Esophagus squamous epithelium (tissue), 5 donors: ENCODE measurements around the gene L3MBTL3. TPM values are rescaled to one million over a fixed set of nuclear protein-coding genes. Genes with fewer than 3 reads are reported as not detected.

Source experiments
- DNase-seq: peaks from one replicate; lab custom pipeline; 2025; lab: John Stamatoyannopoulos, UW
- H3K27ac ChIP-seq, 4 donors: fragments of 200-600 bp; sonication (generic); one replicate each; pipeline ENCODE4 v1.5.1; 2016 to 2019; ENCODE audit warnings: mild to moderate bottlenecking in 1 of 4
- H3K27me3 ChIP-seq, 4 donors: fragments of 200-600 bp; sonication (generic); 1 replicate in 3 of 4; 2 replicates in 1 of 4; pipeline versions ENCODE4 v1.5.1 to v1.6.0; 2017 to 2021; ENCODE audit warnings: antibody characterized with exemption in 1 of 4
- H3K36me3 ChIP-seq, 3 donors: fragments of 200-600 bp; sonication (generic); one replicate each; pipeline ENCODE4 v1.5.1; 2016 to 2019
- H3K4me1 ChIP-seq, 3 donors: fragments of 200-600 bp; sonication (generic); one replicate each; pipeline ENCODE4 v1.5.1; 2017 to 2019
- H3K4me3 ChIP-seq, 4 donors: fragments of 200-600 bp; sonication (generic); 1 replicate in 3 of 4; 2 replicates in 1 of 4; pipeline ENCODE4 v1.5.1; 2016 to 2019; ENCODE audit warnings: mild to moderate bottlenecking in 2 of 4, moderate library complexity in 1 of 4
- H3K9me3 ChIP-seq, 3 donors: fragments of 200-600 bp; sonication (generic); one replicate each; pipeline ENCODE4 v1.5.1; 2016 to 2019
- POLR2A ChIP-seq, 4 donors: fragments of 450-650 bp; IDR thresholded peaks; one replicate each; pipeline ENCODE4 v1.6.1; 2017; ENCODE audit warnings: antibody characterized with exemption in 4 of 4, mild to moderate bottlenecking in 4 of 4, moderate library complexity in 3 of 4
- WGBS, 2 donors: methylation state at CpG; one replicate each; pipeline ENCODE4 v1.1.5; 2018; 5-methylcytosine and 5-hydroxymethylcytosine counted together
- intact Hi-C: fragments of 100-400 bp; cut with DNase I; formaldehyde crosslinking; loops from one replicate; pipeline ENCODE4 v1.15.0; 2022
- total RNA-seq, 4 donors: library from RNA; depleted of rRNA; stranded (reverse); fragments of >200 nt; gene quantifications; one replicate each; pipeline ENCODE4 v1.1.0, GENCODE V29; 2016
- TF ChIP-seq, protein P1 (sequence below), 6 experiments: fragments of 450-650 bp in 4 of 6; fragments of 200-600 bp in 2 of 6; sonication (generic) in 2 of 6; IDR thresholded peaks; one replicate each; pipeline ENCODE4 v1.5.1; 2016 to 2019; ENCODE audit warnings: antibody characterized with exemption in 6 of 6, mild to moderate bottlenecking in 4 of 6, moderate library complexity in 4 of 6
- donor health status: DM: yes; HTN: yes; CAD: no.

Gene L3MBTL3
- total RNA-seq, 4 donors from 2014 or later, result 1.2 to 5.3 (median 3.3) TPM

GRCh38 chr6:130055271-130055670 is 36.9 kb downstream of the L3MBTL3 start:
- TF ChIP-seq, protein P1, sequence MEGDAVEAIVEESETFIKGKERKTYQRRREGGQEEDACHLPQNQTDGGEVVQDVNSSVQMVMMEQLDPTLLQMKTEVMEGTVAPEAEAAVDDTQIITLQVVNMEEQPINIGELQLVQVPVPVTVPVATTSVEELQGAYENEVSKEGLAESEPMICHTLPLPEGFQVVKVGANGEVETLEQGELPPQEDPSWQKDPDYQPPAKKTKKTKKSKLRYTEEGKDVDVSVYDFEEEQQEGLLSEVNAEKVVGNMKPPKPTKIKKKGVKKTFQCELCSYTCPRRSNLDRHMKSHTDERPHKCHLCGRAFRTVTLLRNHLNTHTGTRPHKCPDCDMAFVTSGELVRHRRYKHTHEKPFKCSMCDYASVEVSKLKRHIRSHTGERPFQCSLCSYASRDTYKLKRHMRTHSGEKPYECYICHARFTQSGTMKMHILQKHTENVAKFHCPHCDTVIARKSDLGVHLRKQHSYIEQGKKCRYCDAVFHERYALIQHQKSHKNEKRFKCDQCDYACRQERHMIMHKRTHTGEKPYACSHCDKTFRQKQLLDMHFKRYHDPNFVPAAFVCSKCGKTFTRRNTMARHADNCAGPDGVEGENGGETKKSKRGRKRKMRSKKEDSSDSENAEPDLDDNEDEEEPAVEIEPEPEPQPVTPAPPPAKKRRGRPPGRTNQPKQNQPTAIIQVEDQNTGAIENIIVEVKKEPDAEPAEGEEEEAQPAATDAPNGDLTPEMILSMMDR (IDR thresholded peaks at IDR 0.05), result no peak
- no peak for TF ChIP-seq POLR2A (IDR thresholded peaks at IDR 0.05)
- WGBS, 2 donors, result 100% methylated on average over 1 of the region's 1 CpG; no CpG with 5 or more reads in 1 of the 2 donors
- Histone ChIP-seq H3K9me3 (no peaks in the 10 kb centered on the region), H3K4me3 (no peak overlapping the region), H3K4me1 (no peaks in the 10 kb centered on the region), H3K36me3 (peaks cover 0 to 75% (median 21%) of the 10 kb centered on the region in 3 donors), H3K27ac (no peak overlapping the region), H3K27me3 (no peaks in the 10 kb centered on the region)
- no peak for DNase-seq
- intact Hi-C loops, result no loop called here

DNA sequence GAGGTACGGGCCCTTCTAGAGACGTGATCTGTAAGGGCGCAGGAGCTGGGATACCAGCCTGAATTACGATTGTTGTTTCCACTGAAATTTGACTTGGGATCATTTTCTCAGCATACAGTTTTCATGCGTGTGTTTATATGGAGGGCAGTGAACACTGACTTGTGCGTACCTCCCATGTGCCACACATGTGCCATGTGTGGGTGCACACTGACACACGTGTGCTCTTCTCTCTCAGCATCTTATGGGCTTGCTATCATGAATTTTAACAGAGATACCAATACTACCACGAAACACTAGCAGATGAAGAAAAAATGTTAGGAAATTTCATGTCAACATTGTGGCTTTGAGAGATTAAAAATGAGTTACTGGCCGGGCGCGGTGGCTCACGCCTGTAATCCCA is 39.1 kb downstream of the L3MBTL3 start:
- TF ChIP-seq POLR2A (IDR thresholded peaks at IDR 0.05), result no peak
- TF ChIP-seq, protein P1 (IDR thresholded peaks at IDR 0.05), result no peak
- Histone ChIP-seq H3K4me3 (no peak overlapping the region), H3K27me3 (no peaks in the 10 kb centered on the region), H3K27ac (no peak overlapping the region), H3K36me3 (peaks cover 0 to 72% (median 15%) of the 10 kb centered on the region in 3 donors), H3K4me1 (no peaks in the 10 kb centered on the region), H3K9me3 (no peaks in the 10 kb centered on the region)
- intact Hi-C loops, result no loop called here
- WGBS, 2 donors, result 94% methylated on average over 8 to 12 of the region's 12 CpGs
- DNase-seq, result no peak

DNA sequence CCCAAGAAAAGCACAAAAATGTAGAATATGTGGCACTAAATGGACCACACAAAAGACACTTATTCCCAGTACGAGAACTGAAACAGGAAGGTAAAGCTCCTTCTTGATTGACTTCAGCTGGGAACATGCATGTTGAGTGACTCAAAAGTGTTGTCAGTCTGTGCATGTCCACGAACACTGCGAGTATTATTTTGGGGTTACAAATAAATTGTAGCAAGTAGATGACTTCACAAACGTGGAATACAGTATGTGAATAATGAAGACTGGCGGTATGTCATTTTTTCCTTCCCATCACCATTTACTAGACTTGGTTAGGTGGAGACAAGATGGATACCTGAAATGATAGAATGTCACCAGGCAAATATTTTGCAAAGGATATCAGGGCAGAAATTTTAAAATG is 45.4 kb downstream of the L3MBTL3 start:
- no peaks in the 10 kb centered on the region for H3K27me3 ChIP-seq
- no peak overlapping the region for H3K27ac ChIP-seq
- DNase-seq, result no peak
- H3K4me1 ChIP-seq, result no peaks in the 10 kb centered on the region
- TF ChIP-seq, protein P1 (IDR thresholded peaks at IDR 0.05), result no peak
- no peak for TF ChIP-seq POLR2A (IDR thresholded peaks at IDR 0.05)
- H3K9me3 ChIP-seq, result no peaks in the 10 kb centered on the region
- intact Hi-C loops, result no loop called here
- H3K4me3 ChIP-seq, result no peak overlapping the region
- WGBS, 2 donors, result 84 to 89% methylated on average over 5 of the region's 5 CpGs
- peaks cover 0 to 43% (median 0%) of the 10 kb centered on the region in 3 donors for H3K36me3 ChIP-seq

DNA sequence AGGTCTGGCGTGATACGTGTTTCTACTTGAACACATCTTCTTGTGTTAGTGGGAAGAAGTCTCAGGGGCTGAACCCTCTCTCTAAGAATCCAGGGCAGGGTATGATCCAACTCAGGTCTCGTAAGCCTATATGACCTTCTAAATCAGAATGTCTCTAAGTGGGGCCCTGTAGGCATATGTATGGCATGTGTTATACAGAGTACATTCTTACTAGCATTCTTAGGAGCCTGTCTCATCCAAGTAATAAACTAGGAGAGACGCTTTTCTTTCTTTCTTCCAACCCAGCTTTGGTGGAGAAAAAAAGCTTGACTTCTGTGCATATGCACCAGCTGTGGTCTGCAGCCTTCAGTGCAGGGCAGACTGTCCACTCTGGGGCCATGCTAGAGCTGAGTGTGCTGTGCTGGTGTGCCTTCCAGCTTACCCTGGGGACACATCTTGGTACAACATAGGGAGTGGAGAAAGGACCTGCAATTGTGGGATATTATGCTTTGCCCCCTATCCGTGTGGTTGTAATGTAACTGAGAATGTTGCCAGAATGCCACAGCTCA is 47.3 kb downstream of the L3MBTL3 start:
- TF ChIP-seq, protein P1 (IDR thresholded peaks at IDR 0.05), result no peak
- TF ChIP-seq POLR2A (IDR thresholded peaks at IDR 0.05), result no peak
- WGBS, 2 donors, result 94 to 95% methylated on average over 4 to 5 of the region's 5 CpGs
- Histone ChIP-seq H3K27me3 (no peaks in the 10 kb centered on the region), H3K9me3 (no peaks in the 10 kb centered on the region), H3K27ac (no peak overlapping the region), H3K4me1 (no peaks in the 10 kb centered on the region), H3K36me3 (peaks cover 0 to 43% (median 0%) of the 10 kb centered on the region in 3 donors), H3K4me3 (no peak overlapping the region)
- no peak for DNase-seq
- intact Hi-C loops, result no loop called here

DNA sequence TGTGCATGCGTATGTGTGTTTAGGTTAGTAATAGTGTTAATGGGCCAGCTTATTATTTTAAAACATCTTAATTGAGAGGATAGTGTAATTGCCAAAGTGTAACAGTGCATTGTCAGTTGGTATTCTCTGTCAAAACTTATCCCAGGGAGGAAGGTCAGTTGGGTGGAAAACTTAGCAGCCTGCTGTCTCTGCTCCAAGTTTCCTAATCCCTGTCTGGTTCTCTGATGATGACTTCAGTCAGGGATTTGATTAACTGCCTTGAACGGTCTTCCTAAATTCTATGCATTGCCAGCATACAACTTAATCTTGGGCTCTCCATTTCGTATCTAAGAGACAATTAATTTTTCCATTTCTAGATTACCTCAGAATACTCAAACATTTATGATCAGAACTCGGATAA is 51.1 kb downstream of the L3MBTL3 start:
- Histone ChIP-seq H3K36me3 (peaks cover 0 to 16% (median 0%) of the 10 kb centered on the region in 3 donors), H3K27ac (no peak overlapping the region), H3K9me3 (no peaks in the 10 kb centered on the region), H3K4me1 (no peaks in the 10 kb centered on the region), H3K4me3 (no peak overlapping the region), H3K27me3 (no peaks in the 10 kb centered on the region)
- TF ChIP-seq, protein P1 (IDR thresholded peaks at IDR 0.05), result no peak
- TF ChIP-seq POLR2A (IDR thresholded peaks at IDR 0.05), result no peak
- intact Hi-C loops, result no loop called here
- 54 to 63% methylated on average over 4 of the region's 4 CpGs for WGBS, 2 donors
- DNase-seq, result no peak
